Activated naive CD8-positive, alpha-beta T cell treated with anti-CD3 and anti-CD28 coated beads for 36 hours (primary cell): ENCODE data around the gene LPIN1. TPM values are rescaled to one million over a fixed set of nuclear protein-coding genes. Genes with fewer than 3 reads are reported as not detected.
"Not testable (repeated sequence)": the region's sequence is repeated elsewhere in the genome, so short reads cannot be mapped to it uniquely, and the experiment has no call there.

ENCODE experiments used
- DNase-seq: peaks from one replicate; pipeline ENCODE4 v3.0.0; 2021
- H3K27ac Mint-ChIP-seq: one replicate; pipeline ENCODE4 v1.8.0; 2022; ENCODE audit warnings: mild to moderate bottlenecking, moderate library complexity, mixed read lengths
- H3K27me3 Mint-ChIP-seq: one replicate; pipeline ENCODE4 v1.8.0; 2022; ENCODE audit warnings: mild to moderate bottlenecking, mixed read lengths
- H3K36me3 Mint-ChIP-seq: one replicate; pipeline ENCODE4 v1.8.0; 2021; ENCODE audit warnings: mild to moderate bottlenecking, mixed read lengths
- H3K4me1 Mint-ChIP-seq: one replicate; pipeline ENCODE4 v1.8.0; 2021; ENCODE audit warnings: mixed read lengths
- H3K4me3 Mint-ChIP-seq: one replicate; pipeline ENCODE4 v1.8.0; 2022; ENCODE audit warnings: mild to moderate bottlenecking, moderate library complexity, mixed read lengths
- H3K9me3 Mint-ChIP-seq: one replicate; pipeline ENCODE4 v1.8.0; 2022; ENCODE audit warnings: mixed read lengths
- total RNA-seq, 2 experiments: library from RNA; stranded (reverse); gene quantifications; one replicate each; pipeline ENCODE4 v1.2.3, GENCODE V29; 2021

The LPIN1 gene
- total RNA-seq, 2 experiments from 2014 or later, result 24.1 to 25.2 TPM

GRCh38 chr2:11726384-11726783 is 20.0 kb upstream of the LPIN1 start:
- Mint-ChIP-seq H3K9me3 (no peaks in the 10 kb centered on the region), H3K27ac (no peak overlapping the region)

GRCh38 chr2:11729362-11730212 is 16.8 kb upstream of the LPIN1 start:
- H3K27me3 Mint-ChIP-seq, result peaks cover 8% of the 10 kb centered on the region

More at GRCh38 chr2:11726384-11726783, 20.0 kb upstream of the LPIN1 start:
- no peak for DNase-seq
- H3K4me3 Mint-ChIP-seq, result no peak overlapping the region
- H3K4me1 Mint-ChIP-seq, result no peaks in the 10 kb centered on the region
- no peaks in the 10 kb centered on the region for H3K36me3 Mint-ChIP-seq
- H3K27me3 Mint-ChIP-seq, result peaks cover 6% of the 10 kb centered on the region

DNA sequence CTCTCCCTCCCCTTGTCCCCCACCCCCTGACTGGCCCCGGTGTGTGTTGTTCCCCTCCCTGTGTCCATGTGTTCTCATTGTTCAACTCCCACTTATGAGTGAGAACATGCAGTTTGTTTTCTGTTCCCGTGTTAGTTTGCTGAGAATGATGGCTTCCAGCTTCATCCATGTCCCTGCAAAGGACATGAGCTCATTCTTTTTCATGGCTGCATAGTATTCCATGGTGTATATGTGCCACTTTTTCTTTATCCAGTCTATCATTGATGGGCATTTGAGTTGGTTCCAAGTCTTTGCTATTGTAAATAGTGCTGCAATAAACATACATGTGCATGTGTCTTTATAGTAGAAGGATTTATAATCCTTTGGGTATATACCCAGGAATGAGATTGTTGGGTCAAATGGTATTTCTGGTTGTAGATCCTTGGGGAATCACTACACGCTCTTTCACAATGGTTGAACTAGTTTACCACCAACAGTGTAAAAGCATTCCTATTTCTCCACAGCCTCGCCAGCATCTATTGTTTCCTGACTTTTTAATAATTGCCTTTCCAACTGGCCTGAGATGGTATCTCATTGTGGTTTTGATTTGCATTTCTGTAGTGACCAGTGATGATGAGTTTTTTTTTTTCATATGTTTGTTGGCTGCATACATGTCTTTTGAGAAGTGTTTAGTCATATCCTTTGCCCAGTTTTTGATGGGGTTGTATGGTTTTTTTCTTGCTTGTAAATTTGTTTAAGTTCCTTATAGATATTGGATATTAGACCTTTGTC is 15.0 kb upstream of the LPIN1 start:
- not testable (repeated sequence) for H3K4me1 Mint-ChIP-seq, H3K4me3 Mint-ChIP-seq, H3K36me3 Mint-ChIP-seq, H3K27ac Mint-ChIP-seq, H3K9me3 Mint-ChIP-seq, H3K27me3 Mint-ChIP-seq, DNase-seq

More at GRCh38 chr2:11729362-11730212, 16.8 kb upstream of the LPIN1 start:
- no peak for DNase-seq
- H3K4me3 Mint-ChIP-seq, result no peak overlapping the region
- no peaks in the 10 kb centered on the region for H3K4me1 Mint-ChIP-seq
- no peak overlapping the region for H3K27ac Mint-ChIP-seq
- no peaks in the 10 kb centered on the region for H3K36me3 Mint-ChIP-seq
- no peaks in the 10 kb centered on the region for H3K9me3 Mint-ChIP-seq

- Mint-ChIP-seq H3K4me1 (no peaks in the 10 kb centered on the region), H3K9me3 (no peaks in the 10 kb centered on the region), H3K36me3 (no peaks in the 10 kb centered on the region), H3K4me3 (no peak overlapping the region), H3K27ac (no peak overlapping the region), H3K27me3 (peaks cover 8% of the 10 kb centered on the region)
- no peak for DNase-seq
Measured at GRCh38 chr2:11732587-11732986, 13.8 kb upstream of the LPIN1 start.

- H3K36me3 Mint-ChIP-seq, H3K27me3 Mint-ChIP-seq, H3K9me3 Mint-ChIP-seq, H3K4me3 Mint-ChIP-seq, DNase-seq, H3K4me1 Mint-ChIP-seq: not testable (repeated sequence)
- peak overlapping the region; percentile 59 for H3K27ac Mint-ChIP-seq
Measured at GRCh38 chr2:11737852-11738251, 8.6 kb upstream of the LPIN1 start.

DNA sequence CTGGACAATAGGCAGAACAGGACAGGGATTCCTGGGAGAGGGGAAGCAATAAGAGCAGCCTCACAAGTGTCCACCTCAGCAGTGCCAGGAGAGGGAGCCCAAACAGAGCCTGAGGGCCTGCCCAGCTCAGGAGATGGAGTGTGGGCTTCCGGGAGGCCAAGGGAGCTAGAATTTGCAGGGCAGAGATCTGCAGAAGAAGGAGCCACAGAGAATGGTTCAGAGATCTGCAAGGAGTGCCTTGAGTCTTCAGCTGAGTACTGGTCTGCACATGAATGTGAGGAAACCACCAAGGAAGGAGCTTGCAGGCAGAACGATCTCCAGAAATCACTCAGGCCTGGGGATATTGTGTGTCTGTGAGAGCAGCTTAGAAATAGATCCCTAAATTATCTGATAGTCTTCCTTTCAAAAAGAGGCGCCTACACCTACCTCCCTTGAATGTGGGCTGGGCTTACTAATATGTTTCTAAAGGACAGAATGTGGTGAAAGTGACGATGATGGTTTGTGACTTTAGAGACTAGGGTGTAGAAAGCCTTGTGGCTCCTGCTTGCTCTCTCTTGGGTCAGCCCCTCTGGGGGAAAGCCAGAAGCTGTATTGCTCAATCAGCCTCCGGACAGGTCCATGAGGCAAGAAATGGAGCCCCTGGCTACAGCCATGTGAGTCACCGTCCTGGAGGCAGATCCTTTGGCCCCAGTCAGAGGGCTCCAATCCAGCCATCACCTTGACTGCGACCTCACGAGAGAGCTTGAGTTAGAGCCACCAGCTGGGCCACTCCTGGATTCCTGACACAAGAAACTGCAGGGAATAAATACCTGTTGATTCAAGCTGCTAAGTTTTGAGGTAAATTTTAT is 7.6 kb upstream of the LPIN1 start:
- Mint-ChIP-seq H3K36me3 (no peaks in the 10 kb centered on the region), H3K4me3 (no peak overlapping the region), H3K27ac (no peak overlapping the region), H3K27me3 (peaks cover 3% of the 10 kb centered on the region), H3K9me3 (no peaks in the 10 kb centered on the region), H3K4me1 (peaks cover 6% of the 10 kb centered on the region)
- DNase-seq, result no peak

GRCh38 chr2:11740723-11741122 is 5.7 kb upstream of the LPIN1 start:
- H3K36me3 Mint-ChIP-seq, result no peaks in the 10 kb centered on the region

DNA sequence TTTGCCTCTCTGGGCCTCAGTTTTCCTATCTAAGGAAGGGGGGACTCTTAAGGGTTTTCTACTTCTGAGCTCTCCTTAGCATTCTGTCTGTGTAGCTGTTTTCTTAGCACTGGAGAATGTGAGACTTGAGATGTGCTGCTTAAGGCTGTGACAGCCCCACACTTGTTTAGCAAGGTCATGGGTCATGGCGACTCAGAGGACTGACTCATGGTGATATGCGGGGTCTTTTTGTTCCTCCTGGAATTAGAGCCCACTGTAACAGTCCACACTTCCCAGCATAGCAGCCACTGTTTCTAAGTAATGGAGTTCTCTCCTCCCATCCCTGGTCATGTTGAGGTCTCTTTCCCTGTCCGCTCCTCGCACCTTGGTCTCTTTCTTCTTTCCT is 4.1 kb upstream of the LPIN1 start:
- DNase-seq, result no peak
- Mint-ChIP-seq H3K27me3 (no peaks in the 10 kb centered on the region), H3K27ac (no peak overlapping the region), H3K4me3 (no peak overlapping the region), H3K4me1 (peaks cover 26% of the 10 kb centered on the region), H3K36me3 (no peaks in the 10 kb centered on the region), H3K9me3 (no peaks in the 10 kb centered on the region)

More at GRCh38 chr2:11740723-11741122, 5.7 kb upstream of the LPIN1 start:
- H3K4me3 Mint-ChIP-seq, result no peak overlapping the region
- H3K4me1 Mint-ChIP-seq, result peaks cover 20% of the 10 kb centered on the region
- no peak overlapping the region for H3K27ac Mint-ChIP-seq
- no peaks in the 10 kb centered on the region for H3K27me3 Mint-ChIP-seq
- no peak for DNase-seq
- no peaks in the 10 kb centered on the region for H3K9me3 Mint-ChIP-seq

GRCh38 chr2:11742702-11743357 is 3.6 kb upstream of the LPIN1 start:
- H3K4me3 Mint-ChIP-seq, result no peak overlapping the region
- no peak for DNase-seq
- peaks cover 30% of the 10 kb centered on the region for H3K4me1 Mint-ChIP-seq
- H3K9me3 Mint-ChIP-seq, result no peaks in the 10 kb centered on the region
- no peak overlapping the region for H3K27ac Mint-ChIP-seq
- no peaks in the 10 kb centered on the region for H3K36me3 Mint-ChIP-seq
- no peaks in the 10 kb centered on the region for H3K27me3 Mint-ChIP-seq

- Mint-ChIP-seq H3K4me3 (no peak overlapping the region), H3K4me1 (peaks cover 35% of the 10 kb centered on the region), H3K36me3 (no peaks in the 10 kb centered on the region), H3K27me3 (no peaks in the 10 kb centered on the region), H3K9me3 (no peaks in the 10 kb centered on the region), H3K27ac (peak overlapping the region; percentile 4)
- no peak for DNase-seq
Measured at GRCh38 chr2:11743366-11743765, 3.1 kb upstream of the LPIN1 start.

DNA sequence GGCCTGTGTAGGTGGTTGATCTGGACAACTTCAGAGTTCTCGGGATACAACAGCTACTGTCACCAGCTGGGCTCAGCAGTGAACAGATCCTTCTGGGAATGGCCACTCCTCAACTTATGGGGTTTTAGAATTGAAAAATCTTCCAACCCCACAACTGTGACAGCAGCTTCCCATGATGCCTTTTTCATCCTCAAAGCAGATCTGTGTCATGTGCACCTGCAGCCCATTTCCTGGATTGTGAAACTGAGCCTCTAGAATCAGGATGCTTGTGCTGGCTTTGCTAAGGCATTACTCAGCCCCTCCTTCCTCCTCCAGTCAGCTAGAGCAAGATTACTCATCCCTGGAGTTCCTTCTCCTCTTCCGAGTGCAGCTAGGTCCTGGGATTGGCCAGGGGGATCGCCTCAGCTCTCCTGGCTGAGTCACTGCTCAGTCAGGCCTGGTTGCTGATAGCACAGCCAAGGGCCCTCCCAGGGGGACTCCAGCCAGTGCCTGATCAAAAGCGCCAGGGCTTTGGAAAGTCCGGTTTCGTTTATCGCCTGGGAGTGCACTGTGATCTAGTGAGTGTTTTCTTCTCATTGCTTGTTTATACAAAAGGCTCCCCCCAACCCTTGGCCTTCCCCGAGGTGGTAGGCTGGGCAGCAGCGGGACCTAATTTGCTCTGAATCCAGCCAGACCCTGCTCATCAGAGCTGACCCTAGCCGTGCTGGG is 2.4 kb upstream of the LPIN1 start:
- Mint-ChIP-seq H3K4me1 (peaks cover 40% of the 10 kb centered on the region), H3K9me3 (no peaks in the 10 kb centered on the region), H3K27ac (peak overlapping the region; percentile 40), H3K27me3 (no peaks in the 10 kb centered on the region), H3K36me3 (no peaks in the 10 kb centered on the region), H3K4me3 (no peak overlapping the region)
- DNase-seq, result peak; percentile 79

DNA sequence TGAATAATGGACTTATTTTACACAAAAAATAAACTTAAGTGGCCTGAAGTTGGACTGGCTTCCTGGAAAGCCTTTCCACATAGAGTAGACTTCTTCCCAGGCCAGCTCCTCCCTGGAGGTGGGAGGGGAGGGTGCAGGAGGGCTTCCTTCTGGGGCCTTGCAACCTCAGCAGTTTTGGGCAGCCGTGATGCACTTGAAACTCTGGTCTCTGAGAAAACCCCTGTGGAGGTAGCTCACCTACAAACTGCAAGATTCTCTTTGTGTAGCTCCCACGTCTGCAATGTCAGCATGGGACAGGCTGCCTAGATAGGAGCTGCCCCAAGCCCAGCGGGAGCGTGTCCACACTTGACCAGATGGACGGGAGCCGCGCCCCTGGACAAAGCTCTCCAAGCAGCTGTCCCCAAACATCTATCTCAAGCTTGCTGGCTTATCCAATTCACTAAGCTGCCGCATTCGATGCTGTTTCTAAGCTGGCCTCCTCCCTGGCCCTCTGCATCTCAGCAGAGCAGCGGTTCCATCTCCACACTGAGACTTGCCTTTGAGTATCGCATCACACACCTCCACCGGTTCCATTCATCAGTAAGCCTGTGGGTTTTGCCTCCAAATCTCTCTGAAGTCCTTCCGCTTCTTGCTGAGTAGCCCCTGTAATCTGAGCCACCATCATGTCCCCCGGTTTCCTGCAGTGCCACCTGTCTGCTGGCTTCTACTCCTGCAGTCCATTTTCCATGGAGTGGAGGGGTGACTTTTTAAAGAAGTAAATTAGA is 1.6 kb upstream of the LPIN1 start:
- Mint-ChIP-seq H3K4me3 (peak overlapping the region; percentile 15), H3K27ac (peak overlapping the region; percentile 62), H3K9me3 (no peaks in the 10 kb centered on the region), H3K27me3 (no peaks in the 10 kb centered on the region), H3K36me3 (no peaks in the 10 kb centered on the region), H3K4me1 (peaks cover 47% of the 10 kb centered on the region)
- no peak for DNase-seq

DNA sequence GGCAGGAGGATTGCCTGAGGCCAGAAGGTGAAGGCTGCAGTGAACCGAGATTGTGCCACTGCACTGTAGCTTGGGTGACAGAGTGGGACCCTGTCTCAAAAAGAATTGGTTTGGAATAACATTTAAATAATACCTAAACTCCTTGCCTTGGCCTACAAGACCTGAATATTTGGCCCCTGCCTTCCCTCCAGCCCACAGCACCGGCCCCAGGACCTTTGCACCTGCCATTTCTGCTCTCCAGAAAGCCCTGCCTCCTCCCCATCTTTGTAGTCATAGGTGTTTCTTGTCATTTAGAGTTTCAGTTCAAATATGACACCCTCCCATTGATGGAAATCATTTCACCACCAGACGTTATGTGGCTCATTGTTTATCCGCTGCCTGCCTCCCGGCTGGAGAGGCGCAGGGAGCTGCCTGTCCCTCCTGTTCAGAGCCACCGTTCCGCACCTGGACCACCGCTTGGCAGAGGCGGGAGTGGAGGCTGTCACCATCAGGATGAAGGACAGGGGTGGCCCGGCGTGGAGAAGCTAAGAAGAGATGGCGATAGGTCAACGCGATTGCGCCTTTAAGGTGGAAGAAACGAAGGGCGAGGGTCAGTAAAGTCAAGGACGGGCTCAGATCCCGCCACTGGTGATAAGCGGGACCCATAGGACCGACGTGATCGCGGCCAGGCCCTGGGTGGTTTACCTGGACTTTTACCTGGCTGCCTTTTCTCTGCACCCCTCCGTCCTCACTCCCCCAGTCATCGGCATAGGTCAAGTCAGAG is 638 bp upstream of the LPIN1 start:
- peak overlapping the region; percentile 71 for H3K4me3 Mint-ChIP-seq
- no peaks in the 10 kb centered on the region for H3K27me3 Mint-ChIP-seq
- no peaks in the 10 kb centered on the region for H3K36me3 Mint-ChIP-seq
- peaks cover 56% of the 10 kb centered on the region for H3K4me1 Mint-ChIP-seq
- peak overlapping the region; percentile 45 for H3K27ac Mint-ChIP-seq
- H3K9me3 Mint-ChIP-seq, result no peaks in the 10 kb centered on the region
- no peak for DNase-seq
